Skin of body (tissue), 2 donors: ENCODE measurements around the gene SLC51B. TPM values are rescaled to one million over a fixed set of nuclear protein-coding genes. Genes with fewer than 3 reads are reported as not detected.
"Not testable (repeated sequence)": the region's sequence is repeated elsewhere in the genome, so short reads cannot be mapped to it uniquely, and the experiment has no call there.

Experiments used
- DNase-seq: peaks from one replicate; lab custom pipeline; 2025; lab: John Stamatoyannopoulos, UW
- total RNA-seq: library from RNA; depleted of rRNA; stranded (reverse); fragments of >200 nt; gene quantifications from one replicate; pipeline ENCODE4 v1.2.3, GENCODE V29; 2014

Gene SLC51B
- total RNA-seq, 1 donor from 2014 or later: not detected

DNA sequence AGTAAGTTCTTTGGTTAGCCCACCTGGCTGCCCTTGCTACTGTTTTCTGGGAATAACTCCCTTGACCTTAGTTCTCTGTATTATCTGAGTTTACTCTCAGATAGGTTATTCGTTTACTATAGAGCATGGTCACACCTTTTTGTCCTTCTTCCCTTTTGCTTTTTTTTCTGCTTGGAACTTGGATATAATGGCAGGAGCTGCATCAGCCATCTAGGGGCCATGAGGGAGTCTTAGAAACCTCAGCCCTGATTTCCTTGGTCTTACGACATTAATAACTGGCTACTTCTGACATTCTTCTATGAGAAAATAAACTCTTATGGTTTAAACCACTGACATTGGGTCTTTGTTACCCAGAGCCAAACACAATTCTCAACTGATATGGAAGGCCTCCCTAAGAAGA lies 3.4 kb upstream of the SLC51B start:
- DNase-seq: no peak

DNA sequence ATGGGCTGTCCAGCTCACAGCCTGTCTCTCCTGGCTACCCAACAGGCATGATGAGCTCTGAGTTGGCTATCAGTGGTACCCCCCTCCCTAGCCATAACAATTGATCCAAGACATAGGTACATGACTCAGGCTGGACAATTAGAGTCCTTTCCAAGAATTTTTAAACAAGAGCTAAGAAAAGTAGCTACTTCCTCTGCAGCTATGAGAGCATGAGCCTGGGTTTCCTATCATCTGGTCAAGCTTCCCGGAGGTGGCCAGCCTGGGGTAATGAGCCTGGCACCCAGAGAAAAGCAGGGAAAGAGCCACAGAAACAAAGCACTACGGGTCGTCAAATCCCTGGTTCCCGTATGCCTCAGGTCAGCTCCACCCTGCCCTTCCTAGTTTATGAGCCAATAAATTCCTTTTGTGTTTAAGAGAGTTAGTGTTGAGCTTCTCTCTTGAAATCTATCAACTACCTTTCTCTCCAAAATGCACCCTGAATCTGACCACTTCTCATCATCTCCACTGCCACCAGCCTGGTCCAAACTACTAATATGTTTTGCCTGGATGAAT lies 2.3 kb upstream of the SLC51B start:
- no peak for DNase-seq

DNA sequence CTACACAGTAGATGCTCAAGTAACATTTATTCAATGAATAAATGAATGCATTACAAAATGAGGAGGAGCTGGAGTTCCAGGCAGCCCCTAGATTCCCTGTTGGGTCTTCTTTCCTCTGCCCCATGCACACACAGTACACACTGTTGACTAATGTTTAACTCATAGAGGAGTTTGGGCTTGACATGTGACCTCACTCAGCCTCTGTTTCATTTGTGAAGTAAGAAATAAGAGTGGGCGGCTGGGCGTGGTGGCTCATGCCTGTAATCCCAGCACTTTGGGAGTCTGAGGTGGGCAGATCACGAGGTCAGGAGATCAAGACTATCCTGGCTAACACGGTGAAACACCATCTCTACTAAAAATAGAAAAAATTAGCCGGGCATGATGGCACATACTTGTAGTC lies 969 bp upstream of the SLC51B start:
- DNase-seq: not testable (repeated sequence)

DNA sequence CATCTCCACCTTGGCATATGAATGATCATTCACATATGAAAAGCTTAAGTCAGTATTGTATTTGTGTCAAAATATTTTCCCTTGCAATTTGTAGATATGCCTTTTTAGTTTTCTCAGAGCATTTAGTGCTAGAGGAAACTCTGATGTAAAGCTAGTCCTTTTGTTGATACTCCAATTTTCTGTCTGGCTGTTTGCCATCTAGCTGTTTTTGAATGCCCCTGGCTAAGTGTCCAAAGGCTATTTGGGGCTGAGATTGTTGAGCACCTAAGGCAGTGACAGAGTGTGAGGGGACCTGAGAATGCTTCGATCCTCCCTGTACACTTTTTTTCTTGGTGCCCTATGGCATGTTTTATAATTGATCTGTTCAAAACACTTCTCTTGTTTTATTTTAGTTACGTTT lies 3.1 kb downstream of the SLC51B start:
- DNase-seq: no peak

DNA sequence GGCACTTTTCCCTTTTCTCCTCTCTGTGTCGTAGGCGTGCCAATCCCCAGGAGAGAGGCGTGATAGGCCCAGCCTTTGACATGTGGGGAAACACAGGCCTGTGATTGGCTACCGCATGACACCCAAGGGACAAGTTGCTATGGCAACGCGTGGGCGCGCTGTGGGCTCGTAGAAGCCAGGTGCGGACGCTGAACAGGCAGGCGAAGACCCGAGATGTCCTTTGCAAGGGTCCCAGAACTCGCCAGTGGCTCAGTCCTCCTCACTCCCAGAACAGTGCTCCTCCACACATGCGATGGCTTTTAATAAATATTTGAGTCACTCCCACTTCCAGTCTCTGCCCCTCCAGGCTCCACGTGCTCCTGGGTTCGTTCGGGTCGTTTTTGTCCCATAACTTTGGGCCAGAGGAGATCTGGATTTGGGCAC lies 4.2 kb downstream of the SLC51B start:
- peak; percentile 83 for DNase-seq

GRCh38 chr15:65050270-65050669 lies 5.1 kb downstream of the SLC51B start:
- no peak for DNase-seq

DNA sequence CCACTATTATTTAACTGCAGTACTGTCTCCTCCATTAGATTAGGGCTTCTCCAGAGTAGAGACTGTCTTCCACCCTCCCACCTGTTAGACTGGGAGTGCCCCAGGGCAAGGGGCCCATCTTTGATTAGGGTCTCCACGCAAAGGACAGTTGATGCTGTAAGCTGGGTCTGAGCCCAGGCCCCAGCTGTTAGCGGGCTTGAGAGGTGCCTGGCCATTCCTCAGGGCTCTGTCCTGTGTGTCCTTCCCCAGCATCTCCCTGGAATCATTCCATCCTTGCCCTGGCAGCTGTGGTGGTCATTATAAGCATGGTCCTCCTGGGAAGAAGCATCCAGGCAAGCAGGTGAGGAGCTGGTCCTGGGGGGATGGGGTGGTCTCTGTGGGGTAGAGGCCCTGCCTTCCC lies 6.1 kb downstream of the SLC51B start:
- no peak for DNase-seq

GRCh38 chr15:65052956-65053355 lies 7.8 kb downstream of the SLC51B start:
- DNase-seq: no peak

DNA sequence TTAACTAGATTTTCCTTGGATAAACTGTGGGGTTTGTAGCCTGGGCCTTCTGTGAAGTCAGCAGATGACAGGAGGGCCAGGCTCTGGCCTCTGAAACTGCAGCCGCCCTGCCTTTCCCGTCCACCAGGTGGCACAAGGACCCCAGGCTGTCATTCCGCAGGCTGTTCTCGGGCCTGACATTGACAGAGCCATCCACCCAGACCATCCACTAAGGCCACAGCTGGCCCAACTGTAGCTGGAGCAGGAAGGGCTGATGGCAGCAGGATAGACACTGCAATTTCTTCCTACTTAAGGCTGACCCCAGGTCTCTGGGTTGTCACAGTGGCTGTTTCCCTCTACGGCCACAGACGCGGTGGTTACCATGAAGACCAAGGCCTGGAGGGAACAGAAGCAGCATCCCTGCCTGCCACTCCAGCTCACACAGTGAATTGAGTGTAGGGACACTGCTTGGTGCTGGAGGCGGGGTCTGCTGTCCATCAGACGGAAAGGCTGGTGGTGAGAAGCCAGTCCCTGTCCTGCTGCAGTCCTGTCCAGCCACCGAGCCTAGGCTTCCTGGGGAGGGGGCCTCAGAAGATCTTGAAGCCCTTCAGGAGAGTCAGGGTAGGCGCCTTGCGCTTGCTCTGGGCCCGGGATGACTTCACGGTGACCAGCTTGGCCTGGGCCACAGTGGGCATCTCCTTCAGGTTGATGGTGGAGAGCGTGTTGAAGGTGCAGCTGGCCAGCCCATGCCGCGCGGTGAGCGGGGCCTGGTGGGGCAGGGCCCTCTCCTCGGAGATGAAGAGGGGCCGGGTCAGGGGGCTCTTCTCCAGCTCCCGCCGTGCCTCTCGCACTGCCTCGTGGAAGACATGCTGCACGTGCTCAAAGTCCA lies 9.4 kb downstream of the SLC51B start:
- DNase-seq: peak; percentile 41

GRCh38 chr15:65055201-65055870 lies 10.1 kb downstream of the SLC51B start:
- DNase-seq: no peak

DNA sequence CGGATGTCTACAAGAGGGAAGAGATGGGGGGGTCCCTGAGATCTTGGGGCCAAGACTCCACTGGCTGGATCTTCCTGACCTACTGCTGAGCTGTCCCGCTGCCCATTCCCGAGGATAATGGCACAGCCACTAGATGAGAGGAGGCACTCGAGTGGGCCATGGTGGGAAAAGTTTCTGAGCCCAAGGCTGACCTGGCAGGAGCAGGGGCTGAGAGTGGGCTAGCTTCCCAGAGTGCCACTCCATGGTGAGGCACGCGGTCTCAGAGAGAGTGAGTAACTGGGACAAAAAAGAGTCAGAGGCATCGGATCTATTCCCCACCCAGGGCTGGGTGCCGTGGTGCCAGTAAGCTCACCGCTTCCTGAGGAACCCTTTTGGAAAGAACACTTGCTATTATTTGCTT lies 10.9 kb downstream of the SLC51B start:
- no peak for DNase-seq

DNA sequence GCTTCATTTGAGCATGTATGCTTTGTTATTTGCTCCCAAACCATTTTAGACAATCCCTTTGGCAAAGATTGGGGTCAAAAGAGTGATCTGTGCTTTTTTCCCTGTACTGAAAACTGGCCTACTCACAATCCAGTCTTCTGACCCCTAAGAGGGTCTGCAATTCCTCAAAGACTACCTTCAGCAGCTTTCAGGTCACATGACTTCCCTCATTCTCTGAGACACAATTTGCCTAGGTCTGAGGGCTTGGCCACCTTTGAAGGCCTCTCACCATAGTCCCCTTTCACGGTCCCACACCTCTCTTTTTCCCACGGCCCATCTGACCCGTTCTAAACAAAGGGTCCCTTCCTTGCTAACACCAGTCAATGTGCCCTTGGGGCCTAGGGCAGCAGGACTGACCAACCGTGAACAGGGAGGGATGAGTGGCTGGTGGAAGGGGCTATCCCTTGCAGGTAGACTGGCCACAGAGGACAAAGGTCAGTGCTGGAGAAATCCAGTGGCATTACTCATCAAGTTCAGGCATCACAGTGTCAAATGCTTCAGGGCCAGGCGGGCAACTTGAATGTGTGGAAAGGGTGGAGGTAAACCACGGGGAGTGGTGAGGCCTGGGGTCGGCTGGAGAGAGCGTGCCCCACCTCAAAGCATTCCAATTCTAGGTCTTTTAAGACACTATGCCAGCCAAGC lies 11.8 kb downstream of the SLC51B start:
- DNase-seq: no peak

GRCh38 chr15:65057549-65057940 lies 12.4 kb downstream of the SLC51B start:
- no peak for DNase-seq

GRCh38 chr15:65058394-65059368 lies 13.5 kb downstream of the SLC51B start:
- no peak for DNase-seq

GRCh38 chr15:65059369-65059750 lies 14.2 kb downstream of the SLC51B start:
- no peak for DNase-seq

DNA sequence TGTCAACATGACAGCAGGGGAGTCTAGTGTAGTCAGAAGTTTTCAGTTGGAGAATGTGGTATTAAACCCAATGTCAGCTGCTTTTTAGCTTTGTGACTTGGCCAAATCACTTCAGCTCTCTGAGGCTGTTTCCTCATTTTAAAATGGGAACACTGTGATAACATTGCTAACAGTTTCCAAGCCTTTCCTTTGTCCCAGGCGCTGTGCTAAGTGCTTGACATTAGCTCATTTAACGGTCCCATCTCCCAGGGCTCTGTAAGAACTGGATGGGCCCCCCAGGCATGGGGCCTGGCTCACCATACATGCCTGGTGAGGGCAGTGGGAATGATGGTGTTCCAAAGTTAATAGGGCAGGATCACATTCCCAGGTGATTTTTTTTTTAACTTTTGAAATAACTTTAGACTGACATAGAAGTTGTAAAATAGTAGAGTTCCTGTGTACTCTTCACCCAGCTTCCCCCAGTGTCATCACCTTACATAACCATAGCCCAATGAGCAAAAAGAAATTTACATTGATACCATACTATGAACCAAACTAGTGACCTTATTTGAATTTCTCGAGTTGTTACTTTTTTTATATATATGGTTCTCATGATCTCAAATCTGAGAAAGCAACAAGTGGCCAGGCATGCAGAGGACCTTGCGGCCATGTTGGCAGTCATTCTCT lies 14.9 kb downstream of the SLC51B start:
- DNase-seq: no peak

DNA sequence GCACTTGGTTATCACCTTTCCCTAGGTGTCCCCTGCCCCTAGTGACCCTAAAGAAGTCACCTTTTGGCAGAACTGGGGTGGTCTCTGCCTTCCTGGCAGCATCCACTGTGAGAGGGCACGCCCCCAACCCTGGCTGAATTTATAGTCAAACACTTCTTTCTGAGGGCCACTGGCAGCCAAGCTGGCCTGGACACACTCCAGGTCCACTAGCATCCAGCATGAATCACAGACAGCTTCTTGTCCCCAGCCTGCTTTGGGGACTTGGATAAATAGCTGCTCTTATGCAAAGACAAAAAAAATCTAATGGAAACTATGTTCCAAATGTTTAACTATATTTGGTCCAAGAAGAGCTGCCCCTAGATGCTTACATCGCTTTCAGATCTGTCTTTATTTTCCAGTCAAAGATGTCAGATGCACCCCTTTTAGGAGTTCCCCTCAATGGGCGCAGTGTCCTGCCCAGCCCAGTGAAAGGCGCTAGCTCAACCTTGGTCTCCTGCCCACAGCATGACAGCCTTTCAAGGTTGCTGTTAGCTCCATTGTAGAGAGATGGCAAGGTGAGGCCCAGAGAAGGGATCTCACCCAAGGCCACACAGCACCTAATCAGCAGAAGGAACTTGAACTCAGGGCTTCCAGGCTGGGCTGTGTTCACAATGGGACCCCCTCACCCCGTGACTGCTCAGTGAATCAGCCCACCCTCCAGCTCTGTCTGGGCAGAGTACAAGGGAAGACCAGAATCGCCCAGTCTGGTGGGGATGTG lies 15.6 kb downstream of the SLC51B start:
- no peak for DNase-seq

DNA sequence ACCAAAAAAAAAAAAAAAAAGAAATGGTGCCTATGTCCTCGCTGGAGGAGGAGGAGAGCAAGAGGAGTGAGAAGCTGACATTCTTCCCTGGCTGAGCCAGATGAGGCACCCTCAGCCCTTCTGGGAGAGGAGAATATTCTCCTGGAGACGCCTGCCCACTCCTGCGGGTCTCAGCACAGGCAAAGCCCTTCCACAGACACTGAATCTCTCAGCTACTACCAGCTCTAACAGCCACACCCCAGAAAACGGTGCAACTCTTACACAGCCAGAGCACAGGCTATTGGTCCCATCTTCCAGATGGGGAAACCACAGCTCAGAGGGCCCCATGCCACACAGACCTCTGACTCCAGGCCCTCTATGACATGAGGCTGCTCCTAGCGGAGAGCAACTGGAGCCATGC lies 16.9 kb downstream of the SLC51B start:
- DNase-seq: no peak

DNA sequence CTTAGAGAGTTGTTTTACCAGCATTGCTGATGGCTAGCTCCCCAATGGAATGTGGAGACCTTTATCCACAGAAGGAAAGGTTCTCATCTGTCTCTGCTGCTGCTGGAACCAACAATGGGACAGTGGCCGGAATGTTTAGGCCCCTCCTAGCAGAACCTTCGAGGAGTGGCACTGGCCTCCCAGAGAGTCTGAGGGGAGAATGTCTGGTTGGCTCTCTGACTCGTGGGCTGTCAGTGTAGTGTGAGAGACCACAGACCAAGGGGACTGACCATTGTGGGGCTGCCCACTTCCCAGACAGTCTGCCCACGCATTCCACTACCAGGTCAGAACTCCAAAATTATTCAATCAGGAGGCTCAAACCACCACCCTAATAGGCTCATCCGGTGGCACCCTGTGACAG lies 17.5 kb downstream of the SLC51B start:
- no peak for DNase-seq
